Prostate gland (tissue), 2 donors: Measurements from ENCODE around the gene APOA1. TPM values are rescaled to one million over a fixed set of nuclear protein-coding genes. Genes with fewer than 3 reads are reported as not detected.
"Not testable (repeated sequence)": the region's sequence is repeated elsewhere in the genome, so short reads cannot be mapped to it uniquely, and the experiment has no call there.

ENCODE experiments used
- DNase-seq: peaks from one replicate; pipeline ENCODE4 v3.0.0-alpha.2; 2019; ENCODE audit warnings: low spot score
- H3K27ac ChIP-seq, 2 donors: fragments of 200-600 bp; sonication (generic); 2 replicates each; pipeline ENCODE4 v1.5.1; 2017 to 2019
- H3K27me3 ChIP-seq: fragments of 200-600 bp; sonication (generic); replicated peaks from 2 replicates; pipeline ENCODE4 v1.5.1; 2019; ENCODE audit not compliant: insufficient read depth
- H3K36me3 ChIP-seq, 2 donors: fragments of 200-600 bp; sonication (generic); 1 replicate in 1 of 2; 2 replicates in 1 of 2; pipeline versions ENCODE4 v1.5.1 to v1.8.1; 2017 to 2019
- H3K4me1 ChIP-seq: fragments of 200-600 bp; sonication (generic); replicated peaks from 2 replicates; pipeline ENCODE4 v1.5.1; 2019
- H3K4me3 ChIP-seq, 2 donors: fragments of 200-600 bp; sonication (generic); 2 replicates each; pipeline ENCODE4 v1.5.1; 2017 to 2019
- H3K9me3 ChIP-seq: fragments of 200-600 bp; sonication (generic); 2 replicates; pipeline ENCODE4 v1.5.1; 2017
- POLR2A ChIP-seq: fragments of 450-650 bp; IDR thresholded peaks from one replicate; pipeline ENCODE4 v1.6.1; 2016; ENCODE audit warnings: antibody characterized with exemption, mild to moderate bottlenecking
- POLR2AphosphoS5 ChIP-seq: sonication (generic); formaldehyde crosslinking; IDR thresholded peaks from one replicate; pipeline ENCODE4 v1.6.1; 2017; ENCODE audit warnings: antibody characterized with exemption
- WGBS: methylation state at CpG from one replicate; pipeline ENCODE4 v1.1.5; 2018; 5-methylcytosine and 5-hydroxymethylcytosine counted together
- intact Hi-C: fragments of 100-400 bp; cut with DNase I; formaldehyde crosslinking; loops from one replicate; pipeline ENCODE4 v1.14.2; 2022
- total RNA-seq, 2 donors: library from RNA; depleted of rRNA; stranded (reverse); fragments of >200 nt; gene quantifications; one replicate each; pipeline ENCODE4 v1.1.0, GENCODE V29; 2016
- TF ChIP-seq, protein P1 (sequence below), 4 experiments: fragments of 200-600 bp in 2 of 4; fragments of 450-650 bp in 2 of 4; sonication (generic) in 2 of 4; IDR thresholded peaks; 1 replicate in 3 of 4; 2 replicates in 1 of 4; pipeline ENCODE4 v1.5.1; 2016 to 2019; ENCODE audit warnings: antibody characterized with exemption in 4 of 4, mild to moderate bottlenecking in 2 of 4, moderate library complexity in 2 of 4

The APOA1 gene
- total RNA-seq, 2 donors from 2014 or later: 2,058 TPM; not detected in 1

DNA sequence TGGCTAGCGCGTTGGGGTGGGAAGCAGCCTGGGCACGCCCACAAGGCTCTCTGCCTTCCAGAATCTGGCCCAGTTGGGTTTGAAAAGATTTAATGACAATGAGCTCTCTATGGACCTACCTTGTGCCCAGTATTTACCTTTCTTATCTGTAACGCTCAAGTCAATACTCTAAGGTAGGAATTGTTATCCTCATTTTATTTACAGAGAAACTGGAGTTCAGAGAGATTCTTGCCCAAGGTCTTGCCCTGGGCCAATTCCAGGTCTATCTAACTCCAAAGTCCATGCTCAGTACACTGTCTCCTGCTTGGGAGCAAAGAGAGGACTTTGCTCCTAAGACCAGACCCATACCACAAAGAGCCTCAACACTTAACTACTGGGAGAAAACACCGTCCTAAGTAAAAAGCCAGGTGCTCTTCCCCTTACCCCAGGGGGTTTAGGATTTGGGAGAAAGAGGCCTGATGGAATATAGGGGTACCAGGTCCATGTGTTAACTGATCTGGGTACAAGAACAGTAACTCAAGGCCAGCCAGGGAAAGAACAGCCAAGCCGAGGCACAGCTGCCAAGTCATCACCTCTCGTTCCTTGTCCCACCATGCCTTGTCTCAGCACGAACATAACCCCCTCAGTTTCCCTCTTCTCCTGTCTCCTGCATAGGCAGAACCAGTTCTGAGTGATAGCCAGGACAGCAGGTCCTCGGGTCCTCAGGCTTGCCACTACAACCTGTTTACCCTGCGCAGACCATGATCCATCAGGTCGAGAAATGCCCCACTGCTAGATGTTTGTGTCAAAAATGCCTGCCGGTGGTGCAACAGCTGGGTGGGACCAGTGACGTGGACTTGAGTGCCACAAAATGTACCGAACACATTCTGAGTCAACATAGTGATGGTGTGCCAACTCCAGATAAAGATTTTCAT, 28.9 kb downstream of the APOA1 start:
- TF ChIP-seq POLR2AphosphoS5 (peak; percentile 65), POLR2A (no peak)
- TF ChIP-seq, protein P1, sequence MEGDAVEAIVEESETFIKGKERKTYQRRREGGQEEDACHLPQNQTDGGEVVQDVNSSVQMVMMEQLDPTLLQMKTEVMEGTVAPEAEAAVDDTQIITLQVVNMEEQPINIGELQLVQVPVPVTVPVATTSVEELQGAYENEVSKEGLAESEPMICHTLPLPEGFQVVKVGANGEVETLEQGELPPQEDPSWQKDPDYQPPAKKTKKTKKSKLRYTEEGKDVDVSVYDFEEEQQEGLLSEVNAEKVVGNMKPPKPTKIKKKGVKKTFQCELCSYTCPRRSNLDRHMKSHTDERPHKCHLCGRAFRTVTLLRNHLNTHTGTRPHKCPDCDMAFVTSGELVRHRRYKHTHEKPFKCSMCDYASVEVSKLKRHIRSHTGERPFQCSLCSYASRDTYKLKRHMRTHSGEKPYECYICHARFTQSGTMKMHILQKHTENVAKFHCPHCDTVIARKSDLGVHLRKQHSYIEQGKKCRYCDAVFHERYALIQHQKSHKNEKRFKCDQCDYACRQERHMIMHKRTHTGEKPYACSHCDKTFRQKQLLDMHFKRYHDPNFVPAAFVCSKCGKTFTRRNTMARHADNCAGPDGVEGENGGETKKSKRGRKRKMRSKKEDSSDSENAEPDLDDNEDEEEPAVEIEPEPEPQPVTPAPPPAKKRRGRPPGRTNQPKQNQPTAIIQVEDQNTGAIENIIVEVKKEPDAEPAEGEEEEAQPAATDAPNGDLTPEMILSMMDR (IDR thresholded peaks at IDR 0.05): no peak
- Histone ChIP-seq H3K27me3 (no peaks in the 10 kb centered on the region), H3K9me3 (no peaks in the 10 kb centered on the region), H3K4me3 (no peak overlapping the region), H3K36me3 (no peaks in the 10 kb centered on the region), H3K27ac (peak overlapping the region; percentile 22 to 63), H3K4me1 (no peaks in the 10 kb centered on the region)
- intact Hi-C loops: no loop called here
- DNase-seq: peak; percentile 48
- 65% methylated on average over 14 of the region's 14 CpGs for WGBS

DNA sequence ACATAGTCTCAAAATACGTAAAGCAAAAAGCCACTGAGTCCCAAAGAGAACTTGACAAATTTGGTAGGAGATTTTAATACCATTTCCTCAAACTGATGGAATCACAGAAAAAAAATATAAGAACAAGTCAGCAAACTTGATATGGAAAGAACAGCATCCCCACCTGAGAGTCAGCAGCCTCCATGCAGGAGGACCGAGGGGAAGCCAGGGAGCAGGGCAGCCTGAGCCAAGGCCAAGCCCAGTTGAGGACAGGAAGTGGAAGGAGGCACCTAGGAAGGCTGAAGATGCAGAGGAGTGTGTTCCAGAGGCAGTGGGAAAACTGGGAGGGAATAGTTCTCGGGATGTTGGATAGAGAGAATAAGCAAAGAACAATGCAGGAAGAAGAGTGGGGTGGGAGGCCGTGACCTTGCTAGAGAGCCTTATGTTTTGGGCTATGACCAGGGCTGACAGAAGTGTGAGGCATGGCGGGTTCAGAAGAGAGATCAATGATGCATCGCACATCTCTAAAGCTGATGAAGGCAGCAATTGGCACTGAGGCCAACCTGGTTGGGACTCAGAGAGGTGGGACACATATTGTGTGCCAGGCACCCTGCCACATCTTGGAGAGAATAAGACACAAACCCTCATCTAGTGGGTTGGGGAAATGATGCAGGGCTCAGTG, 29.7 kb downstream of the APOA1 start:
- Histone ChIP-seq H3K4me1 (no peaks in the 10 kb centered on the region), H3K4me3 (no peak overlapping the region), H3K27me3 (no peaks in the 10 kb centered on the region), H3K36me3 (no peaks in the 10 kb centered on the region), H3K27ac (no peak overlapping the region), H3K9me3 (no peaks in the 10 kb centered on the region)
- intact Hi-C loops: no loop called here
- no peak for TF ChIP-seq POLR2AphosphoS5
- 90% methylated on average over 6 of the region's 6 CpGs for WGBS
- no peak for DNase-seq

DNA sequence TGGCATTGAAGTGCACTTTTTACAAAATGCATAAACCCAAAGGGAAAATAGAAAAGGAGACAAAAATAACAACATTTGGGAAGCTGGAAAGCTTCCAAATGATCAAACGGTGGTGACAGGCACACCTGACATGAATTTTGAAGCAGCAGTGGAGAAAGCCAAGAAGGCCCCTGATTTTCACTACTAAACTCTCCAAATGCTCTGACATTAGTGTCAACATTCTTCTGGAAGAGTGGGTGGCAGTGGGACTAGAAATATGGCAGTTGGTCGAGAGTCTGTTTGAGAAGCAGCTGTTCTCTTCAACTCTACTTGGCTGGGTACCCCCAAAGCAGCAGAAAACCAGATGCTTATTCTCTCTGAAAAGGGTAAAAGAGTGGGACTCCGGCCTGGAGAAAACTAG, 33.4 kb downstream of the APOA1 start:
- no peak for TF ChIP-seq POLR2AphosphoS5
- TF ChIP-seq, protein P1 (IDR thresholded peaks at IDR 0.05): no peak
- Histone ChIP-seq H3K36me3 (no peaks in the 10 kb centered on the region), H3K4me3 (no peak overlapping the region), H3K27ac (no peak overlapping the region), H3K9me3 (no peaks in the 10 kb centered on the region), H3K4me1 (no peaks in the 10 kb centered on the region), H3K27me3 (no peaks in the 10 kb centered on the region)
- no peak for DNase-seq
- intact Hi-C loops: no loop called here
- WGBS: 64% methylated on average over 3 of the region's 3 CpGs

DNA sequence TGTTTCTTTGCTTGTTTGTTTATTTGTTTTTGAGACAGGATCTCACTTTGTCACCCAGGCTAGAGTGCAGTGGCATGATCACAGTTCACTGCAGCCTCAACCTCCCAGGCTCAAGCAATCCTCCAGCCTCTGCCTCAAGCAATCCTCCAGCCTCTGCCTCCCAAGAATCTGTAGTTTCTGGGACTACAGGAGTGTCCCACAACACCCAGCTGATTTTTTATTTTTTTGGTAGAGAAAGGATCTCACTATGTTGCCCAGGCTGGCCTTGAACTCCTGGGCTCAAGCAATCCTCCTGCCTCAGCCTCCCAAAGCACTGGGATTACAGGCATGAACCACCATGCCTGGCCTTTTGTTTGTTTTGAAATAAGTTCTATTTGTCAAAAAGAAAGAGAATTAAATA, 35.8 kb downstream of the APOA1 start:
- H3K9me3 ChIP-seq, H3K27ac ChIP-seq, H3K4me1 ChIP-seq, DNase-seq, intact Hi-C loops, H3K27me3 ChIP-seq, H3K36me3 ChIP-seq, H3K4me3 ChIP-seq: not testable (repeated sequence)

GRCh38 chr11:116800610-116801009, 36.8 kb downstream of the APOA1 start:
- H3K27me3 ChIP-seq: no peaks in the 10 kb centered on the region
- no peaks in the 10 kb centered on the region for H3K36me3 ChIP-seq
- intact Hi-C loops: no loop called here
- no peaks in the 10 kb centered on the region for H3K9me3 ChIP-seq
- H3K27ac ChIP-seq: no peak overlapping the region
- no peak overlapping the region for H3K4me3 ChIP-seq
- 83% methylated on average over 2 of the region's 2 CpGs for WGBS
- DNase-seq: no peak
- TF ChIP-seq, protein P1 (IDR thresholded peaks at IDR 0.05): no peak
- TF ChIP-seq POLR2A (no peak), POLR2AphosphoS5 (no peak)
- H3K4me1 ChIP-seq: no peaks in the 10 kb centered on the region
